Right renal pelvis (tissue), 4 donors: ENCODE results near the gene PGD. TPM values are rescaled to one million over a fixed set of nuclear protein-coding genes. Genes with fewer than 3 reads are reported as not detected.
A peak's percentile ranks its signal among the peaks of the same experiment; 100 is the strongest.
"Not testable (repeated sequence)": the region's sequence is repeated elsewhere in the genome, so short reads cannot be mapped to it uniquely, and the experiment has no call there.

Source experiments
- DNase-seq, 4 donors: peaks; one replicate each; pipeline ENCODE4 v3.0.0-alpha.2; 2013; ENCODE audit warnings: low read depth in 4 of 4, low spot score in 3 of 4, missing footprints in 1 of 4
- polyA plus RNA-seq, 4 donors: library from polyadenylated mRNA; unstranded; fragments of 120-200 nt; gene quantifications; one replicate each; pipeline ENCODE4 v1.2.1, GENCODE V29; 2013; ENCODE audit not compliant: insufficient read length in 4 of 4

Gene PGD
- polyA plus RNA-seq, 4 donors: 182 to 194 (median 189) TPM

- DNase-seq: no peak
These were observed 558 bp upstream of the PGD start for GRCh38 chr1:10398278-10398733.

GRCh38 chr1:10399444-10399941 is 629 bp downstream of the PGD start:
- DNase-seq: peak in 1 of 4 donors; percentile 14

- no peak for DNase-seq
These were observed 1.1 kb downstream of the PGD start for GRCh38 chr1:10400013-10400412.

GRCh38 chr1:10401281-10401680 is 2.4 kb downstream of the PGD start:
- DNase-seq: no peak

- no peak for DNase-seq
These were observed 3.9 kb downstream of the PGD start for GRCh38 chr1:10402729-10403274.

- DNase-seq: no peak
These were observed 8.3 kb downstream of the PGD start for GRCh38 chr1:10407201-10407600.

GRCh38 chr1:10415211-10415930 is 16.5 kb downstream of the PGD start:
- no peak for DNase-seq

- not testable (repeated sequence) for DNase-seq
These were observed 17.1 kb downstream of the PGD start for GRCh38 chr1:10415967-10416366.

GRCh38 chr1:10418741-10419140 is 19.9 kb downstream of the PGD start:
- DNase-seq: not testable (repeated sequence)

- DNase-seq: no peak
These were observed 20.5 kb downstream of the PGD start for GRCh38 chr1:10419351-10419750.

GRCh38 chr1:10421637-10422036 is 22.8 kb downstream of the PGD start:
- no peak for DNase-seq

- no peak for DNase-seq
These were observed 25.2 kb downstream of the PGD start for GRCh38 chr1:10424034-10424433.

- no peak for DNase-seq
These were observed 25.8 kb downstream of the PGD start for GRCh38 chr1:10424651-10425050.

- DNase-seq: not testable (repeated sequence)
These were observed 27.1 kb downstream of the PGD start for GRCh38 chr1:10425826-10426534.

GRCh38 chr1:10426535-10426848 is 27.6 kb downstream of the PGD start:
- not testable (repeated sequence) for DNase-seq

- no peak for DNase-seq
These were observed 30.1 kb downstream of the PGD start for GRCh38 chr1:10428984-10429383.

GRCh38 chr1:10429868-10430215 is 31.0 kb downstream of the PGD start:
- DNase-seq: no peak

- peak; percentile 75 to 96 (median 86) for DNase-seq
These were observed 31.6 kb downstream of the PGD start, which contains the start of gene CENPS for GRCh38 chr1:10430216-10431069. CENPS (plus strand) TSS chr1:10430433; CDS start chr1:10430518, 85 bp downstream.

GRCh38 chr1:10431070-10431730 is 32.3 kb downstream of the PGD start:
- no peak for DNase-seq
